ENCODE measurements around the gene ABCG1.

ABCG1 gene

DNA sequence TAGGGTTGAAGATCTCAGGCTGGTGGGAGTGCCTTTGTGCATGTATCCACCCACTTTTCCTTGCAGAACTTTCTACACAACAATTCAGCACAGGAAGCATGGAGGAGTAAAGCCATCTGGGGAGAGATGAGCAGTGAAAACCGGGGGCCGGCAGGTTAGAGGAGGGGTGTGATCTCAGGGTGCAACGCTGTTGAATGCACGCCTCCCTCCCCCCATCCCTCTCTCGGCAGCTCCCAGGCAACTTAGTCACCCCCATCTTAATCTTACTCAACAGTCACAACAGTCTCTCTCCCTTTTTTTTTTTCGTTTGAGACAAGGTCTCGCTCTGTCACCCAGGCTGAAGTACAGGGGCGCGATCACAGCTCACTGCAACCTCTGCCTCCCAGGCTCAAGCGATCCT, 16.6 kb upstream of the ABCG1 start:
- H3K4me1 ChIP-seq (ENCODE audit: control insufficient read depth in 1 of 2, insufficient read depth in 2 of 2, low read length in 2 of 2): peaks cover 18 to 19% of the 10 kb centered on the region in 2 donors
- no peaks in the 10 kb centered on the region for H3K9me3 ChIP-seq (ENCODE audit: control insufficient read depth in 1 of 2, low read length in 2 of 2)
- no peak overlapping the region for H3K27ac ChIP-seq (ENCODE audit: low read depth, low read length)
- no peaks in the 10 kb centered on the region for H3K36me3 ChIP-seq (ENCODE audit: control insufficient read depth in 1 of 2, insufficient read depth in 2 of 2, low read length in 2 of 2)
- H3K4me3 ChIP-seq (ENCODE audit: low read depth in 1 of 2, low read length in 2 of 2): no peak overlapping the region
- no peak overlapping the region for H3K9ac ChIP-seq (ENCODE audit: low read depth in 1 of 2, low read length in 2 of 2)
- H3K27me3 ChIP-seq (ENCODE audit: control insufficient read depth in 1 of 2, insufficient read depth in 2 of 2, low read length in 2 of 2): no peaks in the 10 kb centered on the region

DNA sequence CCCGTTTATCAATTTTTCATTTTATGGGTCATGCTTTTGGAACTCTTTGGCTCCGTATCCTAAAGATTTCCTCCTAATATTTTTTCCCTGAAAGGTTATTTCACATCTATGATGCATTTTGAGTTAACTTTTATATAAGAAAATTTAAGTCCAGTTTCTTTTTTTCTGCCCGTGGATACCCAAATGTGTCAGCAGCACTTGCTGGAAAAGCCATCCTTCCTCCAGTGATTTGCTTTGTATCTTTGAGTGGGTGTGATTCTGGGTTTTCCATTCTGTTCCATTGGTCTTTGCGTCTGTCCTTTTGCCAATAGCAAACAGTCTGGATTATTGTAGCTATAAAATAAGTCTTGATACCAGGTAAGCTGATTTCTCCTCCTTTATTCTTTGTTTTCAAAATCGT, 15.6 kb upstream of the ABCG1 start:
- H3K9me3 ChIP-seq (ENCODE audit: control insufficient read depth in 1 of 2, low read length in 2 of 2): no peaks in the 10 kb centered on the region
- no peak overlapping the region for H3K9ac ChIP-seq (ENCODE audit: low read depth in 1 of 2, low read length in 2 of 2)
- H3K4me1 ChIP-seq (ENCODE audit: control insufficient read depth in 1 of 2, insufficient read depth in 2 of 2, low read length in 2 of 2): peaks cover 19 to 23% of the 10 kb centered on the region in 2 donors
- no peak overlapping the region for H3K4me3 ChIP-seq (ENCODE audit: low read depth in 1 of 2, low read length in 2 of 2)
- no peaks in the 10 kb centered on the region for H3K27me3 ChIP-seq (ENCODE audit: control insufficient read depth in 1 of 2, insufficient read depth in 2 of 2, low read length in 2 of 2)
- no peak overlapping the region for H3K27ac ChIP-seq (ENCODE audit: low read depth, low read length)
- no peaks in the 10 kb centered on the region for H3K36me3 ChIP-seq (ENCODE audit: control insufficient read depth in 1 of 2, insufficient read depth in 2 of 2, low read length in 2 of 2)

DNA sequence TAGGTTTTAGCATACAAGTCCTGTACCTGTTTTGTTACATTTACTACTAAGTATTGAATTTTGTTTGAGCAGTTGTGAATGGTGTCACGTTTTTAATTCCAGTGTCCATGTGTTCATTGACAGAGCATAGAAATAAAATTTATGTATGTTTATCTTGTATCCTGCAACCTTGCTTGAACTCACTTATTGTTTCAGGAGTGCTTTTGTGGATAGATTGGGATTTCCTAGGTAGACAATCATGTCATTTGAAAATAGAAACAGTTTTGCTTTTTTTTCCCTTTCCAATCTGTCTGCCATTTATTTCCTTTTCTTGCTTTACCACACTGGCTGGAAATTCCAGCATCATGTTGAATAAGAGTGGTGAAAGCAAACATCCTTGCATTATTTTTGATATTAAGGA, 15.0 kb upstream of the ABCG1 start:
- Histone ChIP-seq H3K27me3 (ENCODE audit: control insufficient read depth in 1 of 2, insufficient read depth in 2 of 2, low read length in 2 of 2) (no peaks in the 10 kb centered on the region), H3K36me3 (ENCODE audit: control insufficient read depth in 1 of 2, insufficient read depth in 2 of 2, low read length in 2 of 2) (no peaks in the 10 kb centered on the region), H3K9me3 (ENCODE audit: control insufficient read depth in 1 of 2, low read length in 2 of 2) (no peaks in the 10 kb centered on the region), H3K9ac (ENCODE audit: low read depth in 1 of 2, low read length in 2 of 2) (no peak overlapping the region), H3K27ac (ENCODE audit: low read depth, low read length) (no peak overlapping the region), H3K4me3 (ENCODE audit: low read depth in 1 of 2, low read length in 2 of 2) (no peak overlapping the region), H3K4me1 (ENCODE audit: control insufficient read depth in 1 of 2, insufficient read depth in 2 of 2, low read length in 2 of 2) (peaks cover 15 to 19% of the 10 kb centered on the region in 2 donors)

DNA sequence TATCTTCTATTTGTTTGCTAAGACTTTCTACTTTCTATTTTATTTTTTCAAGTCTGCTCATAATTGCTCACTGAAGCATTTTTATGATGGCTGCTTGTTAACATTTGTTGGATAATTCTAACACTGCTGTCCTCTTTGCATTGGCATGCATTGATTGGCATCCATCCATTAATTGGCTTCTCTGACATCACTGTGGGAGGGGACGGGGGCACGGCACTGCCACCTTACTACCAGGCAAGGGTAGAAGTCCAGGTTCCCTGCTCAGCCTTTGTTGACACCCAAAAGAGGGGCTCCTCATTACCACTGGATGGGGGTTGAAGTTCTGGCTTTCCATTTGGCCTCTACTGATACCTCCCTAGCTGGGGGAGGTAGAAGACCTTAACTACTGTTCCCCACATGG, 11.5 kb upstream of the ABCG1 start:
- Histone ChIP-seq H3K36me3 (ENCODE audit: control insufficient read depth in 1 of 2, insufficient read depth in 2 of 2, low read length in 2 of 2) (no peaks in the 10 kb centered on the region), H3K4me3 (ENCODE audit: low read depth in 1 of 2, low read length in 2 of 2) (no peak overlapping the region), H3K9ac (ENCODE audit: low read depth in 1 of 2, low read length in 2 of 2) (no peak overlapping the region), H3K4me1 (ENCODE audit: control insufficient read depth in 1 of 2, insufficient read depth in 2 of 2, low read length in 2 of 2) (peaks cover 0 to 6% of the 10 kb centered on the region in 2 donors), H3K27me3 (ENCODE audit: control insufficient read depth in 1 of 2, insufficient read depth in 2 of 2, low read length in 2 of 2) (no peaks in the 10 kb centered on the region), H3K27ac (ENCODE audit: low read depth, low read length) (no peak overlapping the region), H3K9me3 (ENCODE audit: control insufficient read depth in 1 of 2, low read length in 2 of 2) (no peaks in the 10 kb centered on the region)

DNA sequence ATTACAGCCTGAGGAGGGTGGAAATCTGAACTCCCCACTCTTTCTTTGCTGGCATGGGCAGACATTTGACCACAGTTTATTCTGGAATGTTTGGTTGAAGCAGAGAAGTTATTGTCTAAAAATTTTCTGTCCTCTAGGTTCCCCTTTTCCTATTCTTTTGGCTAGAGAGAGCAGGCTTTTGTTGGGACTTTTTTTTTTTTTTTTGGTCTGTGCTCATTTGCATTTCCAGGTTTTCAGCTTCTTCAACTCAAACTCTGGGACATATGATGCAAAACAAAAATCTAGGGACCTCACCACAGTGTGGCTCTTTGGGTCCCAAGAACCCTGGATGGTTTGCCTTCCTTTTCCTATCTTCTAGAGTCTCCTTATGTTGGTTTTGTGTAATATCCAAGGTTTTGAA, 10.9 kb upstream of the ABCG1 start:
- Histone ChIP-seq H3K27me3 (ENCODE audit: control insufficient read depth in 1 of 2, insufficient read depth in 2 of 2, low read length in 2 of 2) (no peaks in the 10 kb centered on the region), H3K9ac (ENCODE audit: low read depth in 1 of 2, low read length in 2 of 2) (no peak overlapping the region), H3K4me3 (ENCODE audit: low read depth in 1 of 2, low read length in 2 of 2) (no peak overlapping the region), H3K4me1 (ENCODE audit: control insufficient read depth in 1 of 2, insufficient read depth in 2 of 2, low read length in 2 of 2) (peaks cover 0 to 6% of the 10 kb centered on the region in 2 donors), H3K9me3 (ENCODE audit: control insufficient read depth in 1 of 2, low read length in 2 of 2) (no peaks in the 10 kb centered on the region), H3K36me3 (ENCODE audit: control insufficient read depth in 1 of 2, insufficient read depth in 2 of 2, low read length in 2 of 2) (no peaks in the 10 kb centered on the region), H3K27ac (ENCODE audit: low read depth, low read length) (no peak overlapping the region)

DNA sequence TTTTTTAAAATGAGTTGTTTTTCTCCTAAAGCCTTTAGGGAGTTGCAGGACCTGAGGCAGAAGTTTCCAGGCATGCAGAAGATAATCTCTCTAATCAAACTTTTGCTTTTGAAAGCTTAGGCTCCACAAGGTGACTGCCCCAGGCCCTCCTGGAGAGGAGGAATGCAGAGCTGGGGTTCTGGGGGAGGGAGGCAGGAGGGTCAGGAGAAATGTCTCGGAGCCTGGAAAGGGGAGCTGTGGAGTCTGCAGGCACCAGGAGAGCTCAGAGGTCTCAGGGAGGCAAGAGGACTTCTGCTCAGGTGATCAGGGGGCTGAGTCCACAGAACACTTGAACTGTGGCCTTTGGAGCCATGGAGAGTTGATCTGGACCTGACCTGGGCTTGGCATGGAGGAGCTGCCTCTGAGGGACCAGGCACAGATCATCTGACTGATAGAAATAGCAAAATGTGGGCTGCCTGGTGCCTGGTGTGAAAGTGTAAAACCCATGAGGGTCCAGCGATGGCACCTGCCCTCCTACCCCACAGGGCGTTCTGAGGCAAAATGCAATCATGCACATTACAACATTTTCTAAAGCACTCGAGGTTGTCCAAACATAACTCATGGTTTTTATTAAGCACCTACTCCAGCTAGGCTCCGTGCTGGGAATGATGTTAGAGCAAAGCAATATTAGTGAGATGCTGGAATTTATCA, 10.0 kb upstream of the ABCG1 start:
- Histone ChIP-seq H3K9ac (ENCODE audit: low read depth in 1 of 2, low read length in 2 of 2) (no peak overlapping the region), H3K27ac (ENCODE audit: low read depth, low read length) (no peak overlapping the region), H3K9me3 (ENCODE audit: control insufficient read depth in 1 of 2, low read length in 2 of 2) (no peaks in the 10 kb centered on the region), H3K4me3 (ENCODE audit: low read depth in 1 of 2, low read length in 2 of 2) (no peak overlapping the region), H3K36me3 (ENCODE audit: control insufficient read depth in 1 of 2, insufficient read depth in 2 of 2, low read length in 2 of 2) (no peaks in the 10 kb centered on the region), H3K27me3 (ENCODE audit: control insufficient read depth in 1 of 2, insufficient read depth in 2 of 2, low read length in 2 of 2) (no peaks in the 10 kb centered on the region), H3K4me1 (ENCODE audit: control insufficient read depth in 1 of 2, insufficient read depth in 2 of 2, low read length in 2 of 2) (peaks cover 0 to 6% of the 10 kb centered on the region in 2 donors)

DNA sequence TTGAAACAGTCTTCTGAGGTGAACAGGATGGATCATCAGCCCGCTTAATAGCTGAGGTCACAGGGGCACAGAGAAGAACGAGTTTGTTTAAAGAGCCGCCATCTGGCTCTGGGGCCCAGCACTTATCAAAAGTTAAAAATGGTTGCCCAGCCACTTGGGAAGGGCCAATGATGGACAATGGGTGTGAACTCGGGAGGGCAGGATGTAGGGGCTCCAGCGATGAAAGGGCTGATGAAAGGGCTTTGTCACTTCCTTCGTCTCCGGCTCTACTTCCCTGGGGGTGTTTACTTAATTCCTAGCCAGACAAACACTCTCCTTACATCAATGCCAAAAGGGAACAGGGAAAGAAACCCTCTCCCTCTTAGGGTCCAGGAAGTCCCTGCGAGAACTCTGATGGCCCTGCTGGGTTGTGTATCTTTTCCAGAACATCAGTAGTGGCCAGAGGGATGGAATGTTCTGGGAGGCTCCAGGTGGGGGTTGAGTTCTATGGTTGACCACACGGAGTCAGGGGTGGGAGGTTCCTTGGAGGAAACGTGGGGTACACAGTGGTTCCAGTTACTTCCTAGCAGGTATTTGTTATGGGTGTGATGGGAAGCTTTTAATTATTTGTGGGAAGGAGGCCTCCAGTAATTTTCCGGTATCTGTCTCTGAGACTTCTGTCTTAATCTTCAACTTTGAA, 9.0 kb upstream of the ABCG1 start:
- no peak overlapping the region for H3K9ac ChIP-seq (ENCODE audit: low read depth in 1 of 2, low read length in 2 of 2)
- no peak overlapping the region for H3K4me3 ChIP-seq (ENCODE audit: low read depth in 1 of 2, low read length in 2 of 2)
- H3K36me3 ChIP-seq (ENCODE audit: control insufficient read depth in 1 of 2, insufficient read depth in 2 of 2, low read length in 2 of 2): no peaks in the 10 kb centered on the region
- H3K27me3 ChIP-seq (ENCODE audit: control insufficient read depth in 1 of 2, insufficient read depth in 2 of 2, low read length in 2 of 2): no peaks in the 10 kb centered on the region
- no peaks in the 10 kb centered on the region for H3K9me3 ChIP-seq (ENCODE audit: control insufficient read depth in 1 of 2, low read length in 2 of 2)
- H3K27ac ChIP-seq (ENCODE audit: low read depth, low read length): no peak overlapping the region
- H3K4me1 ChIP-seq (ENCODE audit: control insufficient read depth in 1 of 2, insufficient read depth in 2 of 2, low read length in 2 of 2): peaks cover 0 to 6% of the 10 kb centered on the region in 2 donors

DNA sequence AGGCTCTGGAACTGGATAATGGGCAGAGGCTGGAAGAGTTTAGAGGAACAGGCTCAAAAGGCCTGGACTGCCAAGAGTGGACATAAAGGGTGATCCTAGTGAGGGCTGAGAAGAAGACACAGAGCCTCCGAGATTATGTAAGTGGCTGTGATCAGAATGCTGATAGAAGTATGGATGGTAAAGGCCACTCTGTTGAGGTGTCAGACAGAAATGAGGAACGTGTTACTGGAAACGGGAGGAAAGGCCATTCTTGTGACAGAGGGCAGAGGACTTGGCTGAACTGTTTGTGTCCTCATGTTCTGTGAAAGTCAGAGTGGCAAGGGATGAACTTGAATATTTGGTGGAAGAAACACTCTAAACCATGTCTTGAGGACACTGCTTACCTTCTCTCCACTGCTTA, 6.7 kb upstream of the ABCG1 start:
- no peaks in the 10 kb centered on the region for H3K9me3 ChIP-seq (ENCODE audit: control insufficient read depth in 1 of 2, low read length in 2 of 2)
- peaks cover 0 to 5% of the 10 kb centered on the region in 2 donors for H3K4me1 ChIP-seq (ENCODE audit: control insufficient read depth in 1 of 2, insufficient read depth in 2 of 2, low read length in 2 of 2)
- H3K27ac ChIP-seq (ENCODE audit: low read depth, low read length): no peak overlapping the region
- H3K36me3 ChIP-seq (ENCODE audit: control insufficient read depth in 1 of 2, insufficient read depth in 2 of 2, low read length in 2 of 2): no peaks in the 10 kb centered on the region
- H3K4me3 ChIP-seq (ENCODE audit: low read depth in 1 of 2, low read length in 2 of 2): no peak overlapping the region
- H3K27me3 ChIP-seq (ENCODE audit: control insufficient read depth in 1 of 2, insufficient read depth in 2 of 2, low read length in 2 of 2): no peaks in the 10 kb centered on the region
- no peak overlapping the region for H3K9ac ChIP-seq (ENCODE audit: low read depth in 1 of 2, low read length in 2 of 2)

DNA sequence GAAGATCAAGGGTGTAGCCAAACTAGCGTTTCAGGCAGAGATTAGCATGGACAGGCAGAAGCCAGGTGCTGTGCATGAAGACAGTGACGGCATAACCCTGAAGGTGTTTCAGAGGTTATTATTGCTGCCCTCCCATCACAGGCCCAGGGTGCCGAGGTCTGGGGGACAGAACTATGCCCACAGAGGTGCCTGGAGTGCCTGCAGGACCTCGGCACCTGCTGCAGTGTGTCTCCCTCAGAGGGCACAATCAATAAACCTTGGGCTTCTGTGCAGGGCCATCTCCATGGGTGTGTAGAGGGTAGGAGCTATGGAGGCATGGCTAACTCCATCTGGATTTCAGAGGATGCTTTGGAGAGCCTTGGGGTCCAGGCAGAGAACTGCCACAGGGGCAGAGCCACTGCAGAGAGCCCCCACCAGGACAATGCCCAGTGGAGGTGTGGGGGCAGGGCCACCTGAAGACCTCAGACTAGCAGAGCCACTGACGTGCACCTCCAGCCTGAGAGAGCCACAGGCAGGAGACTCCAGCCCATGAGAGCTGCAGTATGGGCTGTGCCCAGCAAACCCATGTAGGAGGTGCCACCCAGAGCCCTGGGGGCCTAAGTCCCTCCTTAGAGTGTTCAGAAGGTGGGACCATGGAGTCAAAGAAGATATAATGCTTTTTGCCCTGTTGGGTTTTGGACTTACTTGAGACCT, 5.7 kb upstream of the ABCG1 start:
- no peak overlapping the region for H3K4me3 ChIP-seq (ENCODE audit: low read depth in 1 of 2, low read length in 2 of 2)
- no peak overlapping the region for H3K9ac ChIP-seq (ENCODE audit: low read depth in 1 of 2, low read length in 2 of 2)
- H3K27ac ChIP-seq (ENCODE audit: low read depth, low read length): no peak overlapping the region
- no peaks in the 10 kb centered on the region for H3K4me1 ChIP-seq (ENCODE audit: control insufficient read depth in 1 of 2, insufficient read depth in 2 of 2, low read length in 2 of 2)
- H3K36me3 ChIP-seq (ENCODE audit: control insufficient read depth in 1 of 2, insufficient read depth in 2 of 2, low read length in 2 of 2): no peaks in the 10 kb centered on the region
- H3K27me3 ChIP-seq (ENCODE audit: control insufficient read depth in 1 of 2, insufficient read depth in 2 of 2, low read length in 2 of 2): no peaks in the 10 kb centered on the region
- H3K9me3 ChIP-seq (ENCODE audit: control insufficient read depth in 1 of 2, low read length in 2 of 2): no peaks in the 10 kb centered on the region

DNA sequence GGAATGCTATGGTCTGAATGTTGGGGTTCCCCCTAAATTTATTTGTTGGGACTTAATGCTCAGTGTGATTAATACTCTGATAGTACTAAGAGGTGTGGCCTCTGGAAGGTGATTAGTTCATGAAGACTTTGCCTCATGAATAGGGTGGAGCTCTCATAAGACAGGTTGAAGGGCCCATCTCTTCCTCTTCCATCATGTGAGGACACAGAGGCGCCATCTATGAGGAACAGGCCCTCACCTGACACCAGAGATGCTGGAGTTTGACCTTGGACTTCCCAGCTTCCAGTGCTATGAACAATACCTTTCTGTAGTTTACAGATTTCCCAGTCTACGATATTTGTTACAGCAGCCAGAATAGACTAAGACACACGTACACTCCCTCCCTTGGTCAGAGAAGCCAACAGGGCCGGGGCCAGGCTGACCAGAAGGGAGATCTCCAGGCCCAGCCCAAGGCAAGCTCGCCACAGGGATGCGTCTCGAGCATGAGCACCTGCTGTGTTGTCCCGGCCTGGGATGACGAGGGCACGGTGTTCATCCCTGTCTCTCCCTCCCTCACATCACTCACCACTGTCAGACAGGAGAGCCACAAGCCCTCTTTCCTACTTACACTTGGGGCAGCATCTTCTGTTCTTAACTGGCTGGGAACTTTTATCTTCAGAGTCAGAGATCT, 4.7 kb upstream of the ABCG1 start:
- H3K9me3 ChIP-seq (ENCODE audit: control insufficient read depth in 1 of 2, low read length in 2 of 2): no peaks in the 10 kb centered on the region
- H3K27ac ChIP-seq (ENCODE audit: low read depth, low read length): no peak overlapping the region
- no peak overlapping the region for H3K9ac ChIP-seq (ENCODE audit: low read depth in 1 of 2, low read length in 2 of 2)
- no peak overlapping the region for H3K4me3 ChIP-seq (ENCODE audit: low read depth in 1 of 2, low read length in 2 of 2)
- H3K36me3 ChIP-seq (ENCODE audit: control insufficient read depth in 1 of 2, insufficient read depth in 2 of 2, low read length in 2 of 2): no peaks in the 10 kb centered on the region
- H3K4me1 ChIP-seq (ENCODE audit: control insufficient read depth in 1 of 2, insufficient read depth in 2 of 2, low read length in 2 of 2): no peaks in the 10 kb centered on the region
- H3K27me3 ChIP-seq (ENCODE audit: control insufficient read depth in 1 of 2, insufficient read depth in 2 of 2, low read length in 2 of 2): no peaks in the 10 kb centered on the region

Data from duodenal mucosa (tissue), 2 donors.